Measurements from ENCODE around the gene NPTX1. TPM values are rescaled to one million over a fixed set of nuclear protein-coding genes. Genes with fewer than 3 reads are reported as not detected.

Gene NPTX1
- total RNA-seq, 1 experiment from 2014 or later = not detected

GRCh38 chr17:80478487-80479245, 2.3 kb upstream of the NPTX1 start:
- no peak for DNase-seq
- Histone ChIP-seq H3K27ac (ENCODE audit: low read length) (no peak overlapping the region), H3K9me2 (replicated peaks; ENCODE audit: insufficient read depth, low read length) (no peaks in the 10 kb centered on the region), H3K4me2 (ENCODE audit: low read depth, low read length, poor library complexity, severe bottlenecking) (no peak overlapping the region), H3K4me3 (ENCODE audit: low read length) (no peak overlapping the region), H2AFZ (ENCODE audit: low read length) (no peak overlapping the region), H3K9me3 (ENCODE audit: low read length) (no peaks in the 10 kb centered on the region), H3K79me2 (ENCODE audit: low read length) (no peaks in the 10 kb centered on the region), H4K20me1 (ENCODE audit: insufficient read depth, low read depth, low read length) (no peaks in the 10 kb centered on the region), H3K9ac (ENCODE audit: low read length) (no peak overlapping the region), H3K27me3 (ENCODE audit: low read length) (no peaks in the 10 kb centered on the region), H3K4me1 (ENCODE audit: low read length) (peaks cover 22% of the 10 kb centered on the region), H3K36me3 (ENCODE audit: insufficient read depth, low read length) (no peaks in the 10 kb centered on the region)

- H4K20me1 ChIP-seq (ENCODE audit: insufficient read depth, low read depth, low read length) = no peaks in the 10 kb centered on the region
- DNase-seq = no peak
- no peak overlapping the region for H3K27ac ChIP-seq (ENCODE audit: low read length)
- H2AFZ ChIP-seq (ENCODE audit: low read length) = no peak overlapping the region
- no peak overlapping the region for H3K4me2 ChIP-seq (ENCODE audit: low read depth, low read length, poor library complexity, severe bottlenecking)
- H3K9me2 ChIP-seq (replicated peaks; ENCODE audit: insufficient read depth, low read length) = no peaks in the 10 kb centered on the region
- H3K9me3 ChIP-seq (ENCODE audit: low read length) = no peaks in the 10 kb centered on the region
- no peaks in the 10 kb centered on the region for H3K27me3 ChIP-seq (ENCODE audit: low read length)
- no peaks in the 10 kb centered on the region for H3K79me2 ChIP-seq (ENCODE audit: low read length)
- no peaks in the 10 kb centered on the region for H3K36me3 ChIP-seq (ENCODE audit: insufficient read depth, low read length)
- no peak overlapping the region for H3K9ac ChIP-seq (ENCODE audit: low read length)
- peaks cover 22% of the 10 kb centered on the region for H3K4me1 ChIP-seq (ENCODE audit: low read length)
- H3K4me3 ChIP-seq (ENCODE audit: low read length) = no peak overlapping the region
These were observed 1.5 kb upstream of the NPTX1 start for GRCh38 chr17:80477647-80478478.

- no peak for DNase-seq
- no peaks in the 10 kb centered on the region for H3K9me3 ChIP-seq (ENCODE audit: low read length)
- H3K4me3 ChIP-seq (ENCODE audit: low read length) = no peak overlapping the region
- no peaks in the 10 kb centered on the region for H4K20me1 ChIP-seq (ENCODE audit: insufficient read depth, low read depth, low read length)
- H2AFZ ChIP-seq (ENCODE audit: low read length) = no peak overlapping the region
- H3K4me2 ChIP-seq (ENCODE audit: low read depth, low read length, poor library complexity, severe bottlenecking) = no peak overlapping the region
- H3K79me2 ChIP-seq (ENCODE audit: low read length) = no peaks in the 10 kb centered on the region
- peaks cover 22% of the 10 kb centered on the region for H3K4me1 ChIP-seq (ENCODE audit: low read length)
- H3K9ac ChIP-seq (ENCODE audit: low read length) = no peak overlapping the region
- H3K9me2 ChIP-seq (replicated peaks; ENCODE audit: insufficient read depth, low read length) = no peaks in the 10 kb centered on the region
- no peaks in the 10 kb centered on the region for H3K27me3 ChIP-seq (ENCODE audit: low read length)
- no peak overlapping the region for H3K27ac ChIP-seq (ENCODE audit: low read length)
- H3K36me3 ChIP-seq (ENCODE audit: insufficient read depth, low read length) = no peaks in the 10 kb centered on the region
These were observed 655 bp upstream of the NPTX1 start for GRCh38 chr17:80476877-80477646.

GRCh38 chr17:80474961-80475909, 1.2 kb downstream of the NPTX1 start:
- Histone ChIP-seq H3K4me1 (ENCODE audit: low read length) (peaks cover 11% of the 10 kb centered on the region), H3K9me2 (replicated peaks; ENCODE audit: insufficient read depth, low read length) (no peaks in the 10 kb centered on the region), H3K79me2 (ENCODE audit: low read length) (no peaks in the 10 kb centered on the region), H3K9me3 (ENCODE audit: low read length) (no peaks in the 10 kb centered on the region), H4K20me1 (ENCODE audit: insufficient read depth, low read depth, low read length) (no peaks in the 10 kb centered on the region), H2AFZ (ENCODE audit: low read length) (no peak overlapping the region), H3K36me3 (ENCODE audit: insufficient read depth, low read length) (no peaks in the 10 kb centered on the region), H3K4me3 (ENCODE audit: low read length) (no peak overlapping the region), H3K27ac (ENCODE audit: low read length) (no peak overlapping the region), H3K27me3 (ENCODE audit: low read length) (no peaks in the 10 kb centered on the region), H3K4me2 (ENCODE audit: low read depth, low read length, poor library complexity, severe bottlenecking) (peak overlapping the region; percentile 45), H3K9ac (ENCODE audit: low read length) (peak overlapping the region; percentile 24; the same call in 1 of the 2 replicates)
- DNase-seq = no peak

- no peaks in the 10 kb centered on the region for H3K27me3 ChIP-seq (ENCODE audit: low read length)
- no peak overlapping the region for H3K4me3 ChIP-seq (ENCODE audit: low read length)
- peaks cover 11% of the 10 kb centered on the region for H3K4me1 ChIP-seq (ENCODE audit: low read length)
- H3K9me2 ChIP-seq (replicated peaks; ENCODE audit: insufficient read depth, low read length) = no peaks in the 10 kb centered on the region
- no peaks in the 10 kb centered on the region for H4K20me1 ChIP-seq (ENCODE audit: insufficient read depth, low read depth, low read length)
- peak overlapping the region; percentile 45 for H3K4me2 ChIP-seq (ENCODE audit: low read depth, low read length, poor library complexity, severe bottlenecking)
- H3K36me3 ChIP-seq (ENCODE audit: insufficient read depth, low read length) = no peaks in the 10 kb centered on the region
- no peaks in the 10 kb centered on the region for H3K79me2 ChIP-seq (ENCODE audit: low read length)
- DNase-seq = peak; percentile 79
- H2AFZ ChIP-seq (ENCODE audit: low read length) = no peak overlapping the region
- peak overlapping the region; percentile 29 for H3K9ac ChIP-seq (ENCODE audit: low read length)
- no peaks in the 10 kb centered on the region for H3K9me3 ChIP-seq (ENCODE audit: low read length)
- H3K27ac ChIP-seq (ENCODE audit: low read length) = no peak overlapping the region
These were observed 2.0 kb downstream of the NPTX1 start for GRCh38 chr17:80474231-80474960.

- DNase-seq = no peak
- Histone ChIP-seq H3K79me2 (ENCODE audit: low read length) (no peaks in the 10 kb centered on the region), H4K20me1 (ENCODE audit: insufficient read depth, low read depth, low read length) (no peaks in the 10 kb centered on the region), H3K4me1 (ENCODE audit: low read length) (peaks cover 11% of the 10 kb centered on the region), H3K27me3 (ENCODE audit: low read length) (no peaks in the 10 kb centered on the region), H3K9me2 (replicated peaks; ENCODE audit: insufficient read depth, low read length) (no peaks in the 10 kb centered on the region), H3K36me3 (ENCODE audit: insufficient read depth, low read length) (no peaks in the 10 kb centered on the region), H3K9ac (ENCODE audit: low read length) (no peak overlapping the region), H3K4me2 (ENCODE audit: low read depth, low read length, poor library complexity, severe bottlenecking) (no peak overlapping the region), H3K27ac (ENCODE audit: low read length) (no peak overlapping the region), H2AFZ (ENCODE audit: low read length) (no peak overlapping the region), H3K9me3 (ENCODE audit: low read length) (no peaks in the 10 kb centered on the region), H3K4me3 (ENCODE audit: low read length) (no peak overlapping the region)
These were observed 2.7 kb downstream of the NPTX1 start for GRCh38 chr17:80473701-80474100.

GRCh38 chr17:80472996-80473395, 3.4 kb downstream of the NPTX1 start:
- Histone ChIP-seq H3K4me2 (ENCODE audit: low read depth, low read length, poor library complexity, severe bottlenecking) (no peak overlapping the region), H4K20me1 (ENCODE audit: insufficient read depth, low read depth, low read length) (no peaks in the 10 kb centered on the region), H3K27ac (ENCODE audit: low read length) (no peak overlapping the region), H3K4me1 (ENCODE audit: low read length) (peaks cover 11% of the 10 kb centered on the region), H3K9ac (ENCODE audit: low read length) (no peak overlapping the region), H3K27me3 (ENCODE audit: low read length) (no peaks in the 10 kb centered on the region), H3K36me3 (ENCODE audit: insufficient read depth, low read length) (no peaks in the 10 kb centered on the region), H3K79me2 (ENCODE audit: low read length) (no peaks in the 10 kb centered on the region), H3K4me3 (ENCODE audit: low read length) (no peak overlapping the region), H3K9me3 (ENCODE audit: low read length) (no peaks in the 10 kb centered on the region), H2AFZ (ENCODE audit: low read length) (no peak overlapping the region), H3K9me2 (replicated peaks; ENCODE audit: insufficient read depth, low read length) (no peaks in the 10 kb centered on the region)
- DNase-seq = no peak
